Measurements from ENCODE around the gene FOXI3.

FOXI3 gene

GRCh38 chr2:88452565-88452905 lies at the start of gene FOXI3:
TSS of gene FOXI3 (minus strand) at chr2:88452693. CDS start at chr2:88452535, 158 bp downstream.
- no peak for DNase-seq

GRCh38 chr2:88500691-88501090 lies 48.2 kb upstream of the FOXI3 start:
- no peak for DNase-seq

GRCh38 chr2:88499204-88499603 lies 46.7 kb upstream of the FOXI3 start:
- DNase-seq: no peak

- DNase-seq: no peak
Observed at GRCh38 chr2:88493481-88493880, 41.0 kb upstream of the FOXI3 start.

GRCh38 chr2:88492002-88492401 lies 39.5 kb upstream of the FOXI3 start:
- DNase-seq: no peak

- DNase-seq: no peak
Observed at GRCh38 chr2:88489181-88489580, 36.7 kb upstream of the FOXI3 start.

GRCh38 chr2:88483200-88483599 lies 30.7 kb upstream of the FOXI3 start:
- no peak for DNase-seq

GRCh38 chr2:88481691-88482336 lies 29.3 kb upstream of the FOXI3 start:
- no peak for DNase-seq

GRCh38 chr2:88472811-88473210 lies 20.3 kb upstream of the FOXI3 start:
- no peak for DNase-seq

- no peak for DNase-seq
Observed at GRCh38 chr2:88471083-88471942, 18.8 kb upstream of the FOXI3 start.

- no peak for DNase-seq
Observed at GRCh38 chr2:88469202-88470114, 17.0 kb upstream of the FOXI3 start.

- no peak for DNase-seq
Observed at GRCh38 chr2:88464153-88464552, 11.7 kb upstream of the FOXI3 start.

GRCh38 chr2:88458633-88459032 lies 6.1 kb upstream of the FOXI3 start:
- no peak for DNase-seq

GRCh38 chr2:88452980-88453582 lies 588 bp upstream of the FOXI3 start:
- DNase-seq: no peak

- DNase-seq: no peak
Observed at GRCh38 chr2:88451811-88452564, 505 bp downstream of the FOXI3 start.

GRCh38 chr2:88450925-88451810 lies 1.3 kb downstream of the FOXI3 start:
- DNase-seq: no peak

GRCh38 chr2:88450186-88450585 lies 2.3 kb downstream of the FOXI3 start:
- DNase-seq: no peak

- no peak for DNase-seq
Observed at GRCh38 chr2:88448248-88448647, 4.2 kb downstream of the FOXI3 start.

GRCh38 chr2:88443353-88443938 lies 9.0 kb downstream of the FOXI3 start:
- DNase-seq: no peak

- DNase-seq: no peak
Observed at GRCh38 chr2:88442473-88442872, 10.0 kb downstream of the FOXI3 start.

GRCh38 chr2:88442061-88442460 lies 10.4 kb downstream of the FOXI3 start:
- DNase-seq: no peak

All from SIG-M5 (cell line).